Stimulated activated memory B cell treated with anti-CD40 and anti-IgM and Interleukin-4, amounts not matched to agents 10 μg/mL and 1 μg/mL and 100 μg/mL, for 72 hours (primary cell): Measurements from ENCODE around the gene TSC22D2.

Experiments
- ATAC-seq: fragments of 150-1000 bp; cut with Tn5 transposase; 2 replicates; pipeline ENCODE4 v1.10.0; 2021
- H3K27ac Mint-ChIP-seq: one replicate; pipeline ENCODE4 v1.8.0; 2022; ENCODE audit warnings: mild to moderate bottlenecking, mixed read lengths
- H3K27me3 Mint-ChIP-seq: one replicate; pipeline ENCODE4 v1.8.0; 2022; ENCODE audit warnings: mixed read lengths
- H3K36me3 Mint-ChIP-seq: one replicate; pipeline ENCODE4 v1.8.0; 2022; ENCODE audit warnings: mixed read lengths
- H3K4me1 Mint-ChIP-seq: one replicate; pipeline ENCODE4 v1.8.0; 2022; ENCODE audit warnings: mixed read lengths
- H3K4me3 Mint-ChIP-seq: one replicate; pipeline ENCODE4 v1.8.0; 2022; ENCODE audit warnings: mild to moderate bottlenecking, moderate library complexity, mixed read lengths
- H3K9me3 Mint-ChIP-seq: one replicate; pipeline ENCODE4 v1.8.0; 2022; ENCODE audit warnings: mixed read lengths

The TSC22D2 gene

DNA sequence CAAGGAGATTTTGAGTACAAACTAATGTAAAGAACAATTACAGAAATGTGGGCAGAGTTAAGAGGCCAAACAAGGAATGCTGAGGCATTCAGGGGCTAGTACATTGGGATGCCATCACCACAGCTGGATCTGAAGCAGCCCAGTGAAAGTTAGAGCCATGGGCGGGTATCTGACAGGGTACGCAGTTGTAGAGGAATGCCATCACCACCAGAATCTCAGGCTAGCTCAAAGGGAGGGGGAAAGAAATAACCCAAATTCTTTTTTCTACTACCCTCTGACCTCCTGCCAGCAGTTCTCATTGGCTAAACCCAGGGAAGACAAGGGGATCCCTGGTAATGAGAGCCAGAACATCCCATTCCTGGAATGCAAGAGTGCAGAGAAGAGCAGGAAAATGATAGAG, 9.0 kb upstream of the TSC22D2 start:
- H3K9me3 Mint-ChIP-seq = no peaks in the 10 kb centered on the region
- ATAC-seq = no peak
- no peak overlapping the region for H3K27ac Mint-ChIP-seq
- H3K27me3 Mint-ChIP-seq = no peaks in the 10 kb centered on the region
- no peaks in the 10 kb centered on the region for H3K4me1 Mint-ChIP-seq
- H3K36me3 Mint-ChIP-seq = no peaks in the 10 kb centered on the region
- no peak overlapping the region for H3K4me3 Mint-ChIP-seq

DNA sequence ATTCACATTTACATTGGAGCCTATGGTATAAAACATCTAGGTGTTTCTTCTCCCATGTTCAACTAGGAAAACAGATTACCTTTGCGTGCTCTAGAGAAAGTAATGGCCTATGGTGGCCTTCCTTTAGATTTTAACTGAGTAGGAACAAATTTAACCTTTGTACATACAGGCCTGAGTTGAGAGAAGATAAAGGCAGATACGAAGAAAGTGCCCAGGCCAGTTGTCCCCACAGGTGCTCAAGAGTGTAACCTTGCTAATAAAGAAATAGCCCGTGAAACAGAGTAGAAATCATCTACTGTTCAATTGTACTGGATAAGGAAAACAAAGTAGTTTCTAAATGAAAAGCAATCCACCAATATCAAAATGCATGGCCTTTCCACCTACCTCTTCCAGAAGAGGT, 6.8 kb upstream of the TSC22D2 start:
- ATAC-seq = no peak
- Mint-ChIP-seq H3K9me3 (no peaks in the 10 kb centered on the region), H3K27ac (no peak overlapping the region), H3K36me3 (no peaks in the 10 kb centered on the region), H3K4me1 (no peaks in the 10 kb centered on the region), H3K27me3 (no peaks in the 10 kb centered on the region), H3K4me3 (no peak overlapping the region)

DNA sequence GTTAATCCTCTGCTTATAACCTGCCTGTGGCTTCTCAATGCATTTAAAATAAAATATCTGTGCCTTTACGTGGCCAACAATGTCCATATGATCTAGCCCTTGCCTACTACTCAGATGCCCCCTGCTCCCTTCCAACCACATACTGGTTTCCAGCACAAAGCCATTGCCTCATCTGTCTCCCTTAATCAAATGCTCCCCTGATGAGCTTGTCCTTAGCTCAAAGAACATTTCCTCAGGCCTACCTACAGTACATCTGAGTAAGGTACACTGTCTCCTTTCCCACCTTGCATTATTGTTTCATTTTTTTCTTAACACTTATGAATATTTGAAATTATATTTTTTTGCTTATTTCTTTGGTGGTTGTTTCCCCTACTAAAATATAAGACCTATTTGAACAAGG, 5.9 kb upstream of the TSC22D2 start:
- no peaks in the 10 kb centered on the region for H3K36me3 Mint-ChIP-seq
- H3K4me3 Mint-ChIP-seq = no peak overlapping the region

DNA sequence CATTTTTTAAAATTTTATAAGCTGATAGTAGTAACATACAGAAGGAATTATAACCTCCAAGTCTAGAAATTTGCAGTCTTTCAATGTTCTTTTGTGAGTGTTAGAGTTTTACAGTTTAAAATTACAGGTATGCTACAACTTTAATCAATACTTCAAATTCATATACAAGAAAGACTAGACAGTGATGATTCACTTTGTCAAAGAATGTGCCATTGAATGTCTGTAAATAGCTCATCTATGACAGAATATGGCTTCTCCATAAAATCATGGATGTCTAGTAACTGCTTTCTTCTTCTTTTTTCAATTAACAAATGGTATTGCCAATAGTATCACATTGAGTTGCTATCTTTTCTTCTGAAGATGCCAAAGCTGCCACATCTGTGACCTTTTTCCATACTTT, 4.1 kb upstream of the TSC22D2 start:
- ATAC-seq = no peak
- H3K4me1 Mint-ChIP-seq = no peaks in the 10 kb centered on the region
- H3K27me3 Mint-ChIP-seq = no peaks in the 10 kb centered on the region
- H3K36me3 Mint-ChIP-seq = no peaks in the 10 kb centered on the region
- H3K4me3 Mint-ChIP-seq = no peak overlapping the region
- H3K27ac Mint-ChIP-seq = no peak overlapping the region
- H3K9me3 Mint-ChIP-seq = no peaks in the 10 kb centered on the region

More for the DNA sequence above, 5.9 kb upstream of the TSC22D2 start:
- Mint-ChIP-seq H3K4me1 (no peaks in the 10 kb centered on the region), H3K27me3 (no peaks in the 10 kb centered on the region), H3K9me3 (no peaks in the 10 kb centered on the region), H3K27ac (no peak overlapping the region)
- no peak for ATAC-seq

DNA sequence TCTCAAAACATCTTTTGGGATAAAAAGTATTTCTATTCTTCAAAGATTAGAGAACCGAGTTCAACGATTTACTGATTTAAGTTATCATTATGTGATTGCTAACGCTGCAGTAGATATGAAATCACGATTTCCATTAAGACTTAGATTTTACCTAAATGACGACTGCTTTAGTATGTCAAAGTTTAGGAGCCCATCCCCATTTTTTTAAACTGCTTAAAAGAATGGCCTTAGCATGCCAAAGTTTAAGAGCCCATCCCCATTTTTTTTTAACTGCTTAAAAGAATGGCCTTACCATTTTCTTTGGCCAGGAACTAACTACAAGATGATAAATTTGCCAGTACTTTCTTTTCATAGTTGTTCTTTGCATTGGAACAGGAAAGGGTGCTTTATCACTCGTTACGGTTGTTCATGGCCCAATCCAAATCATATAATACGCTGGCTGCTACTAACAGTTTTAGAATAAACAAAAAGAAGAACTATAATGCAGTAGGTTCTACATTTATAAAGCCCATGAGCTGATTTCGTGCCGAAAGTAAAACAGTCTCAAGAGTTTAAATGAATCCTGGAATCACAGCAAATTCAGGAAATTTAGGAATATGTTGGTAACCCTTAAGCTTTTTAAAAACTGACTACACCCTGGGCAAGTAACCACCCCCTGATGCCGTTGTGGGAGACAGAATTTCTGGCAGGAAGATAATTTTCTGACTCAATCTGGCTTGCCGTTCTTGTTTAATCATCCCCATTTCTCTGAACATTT, 869 bp upstream of the TSC22D2 start:
- Mint-ChIP-seq H3K36me3 (peaks cover 21% of the 10 kb centered on the region), H3K4me3 (peak overlapping the region; percentile 83), H3K4me1 (peaks cover 13% of the 10 kb centered on the region), H3K27me3 (no peaks in the 10 kb centered on the region), H3K9me3 (no peaks in the 10 kb centered on the region), H3K27ac (peak overlapping the region; percentile 95)
- ATAC-seq = no peak

GRCh38 chr3:150407808-150408220, 284 bp upstream of the TSC22D2 start:
- H3K36me3 Mint-ChIP-seq = peaks cover 27% of the 10 kb centered on the region
- H3K27me3 Mint-ChIP-seq = no peaks in the 10 kb centered on the region
- ATAC-seq = peak; percentile 0
- peaks cover 19% of the 10 kb centered on the region for H3K4me1 Mint-ChIP-seq
- peak overlapping the region; percentile 83 for H3K4me3 Mint-ChIP-seq
- H3K9me3 Mint-ChIP-seq = no peaks in the 10 kb centered on the region
- peak overlapping the region; percentile 95 for H3K27ac Mint-ChIP-seq

DNA sequence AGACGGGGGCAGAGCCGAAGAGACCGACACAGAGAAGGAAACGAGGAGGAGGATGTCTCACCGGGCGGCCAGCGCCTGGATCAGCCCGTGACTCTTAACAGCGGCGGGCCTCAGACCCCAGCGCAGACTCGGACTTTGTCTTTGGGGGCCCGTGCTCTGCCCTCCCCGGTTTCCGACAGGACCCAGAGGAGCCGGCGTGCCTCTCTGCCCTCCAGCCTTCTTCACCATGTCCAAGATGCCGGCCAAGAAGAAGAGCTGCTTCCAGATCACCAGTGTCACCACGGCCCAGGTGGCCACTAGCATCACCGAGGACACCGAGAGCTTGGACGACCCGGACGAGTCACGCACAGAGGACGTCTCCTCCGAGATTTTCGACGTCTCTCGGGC, 1.0 kb downstream of the TSC22D2 start:
- Mint-ChIP-seq H3K27ac (peak overlapping the region; percentile 95), H3K4me3 (peak overlapping the region; percentile 83), H3K36me3 (peaks cover 32% of the 10 kb centered on the region), H3K27me3 (no peaks in the 10 kb centered on the region), H3K9me3 (no peaks in the 10 kb centered on the region), H3K4me1 (peaks cover 26% of the 10 kb centered on the region)
- no peak for ATAC-seq

- Mint-ChIP-seq H3K4me3 (peak overlapping the region; percentile 83), H3K27me3 (no peaks in the 10 kb centered on the region), H3K9me3 (no peaks in the 10 kb centered on the region), H3K27ac (peak overlapping the region; percentile 95), H3K4me1 (peaks cover 29% of the 10 kb centered on the region), H3K36me3 (peaks cover 32% of the 10 kb centered on the region)
- ATAC-seq = peak; percentile 47
These were observed 1.6 kb downstream of the TSC22D2 start for GRCh38 chr3:150409512-150410310.

- no peaks in the 10 kb centered on the region for H3K9me3 Mint-ChIP-seq
- peak overlapping the region; percentile 95 for H3K27ac Mint-ChIP-seq
- H3K4me1 Mint-ChIP-seq = peaks cover 37% of the 10 kb centered on the region
- H3K36me3 Mint-ChIP-seq = peaks cover 40% of the 10 kb centered on the region
- H3K4me3 Mint-ChIP-seq = peak overlapping the region; percentile 83
- no peaks in the 10 kb centered on the region for H3K27me3 Mint-ChIP-seq
- ATAC-seq = no peak
These were observed 2.4 kb downstream of the TSC22D2 start for GRCh38 chr3:150410311-150411105.

DNA sequence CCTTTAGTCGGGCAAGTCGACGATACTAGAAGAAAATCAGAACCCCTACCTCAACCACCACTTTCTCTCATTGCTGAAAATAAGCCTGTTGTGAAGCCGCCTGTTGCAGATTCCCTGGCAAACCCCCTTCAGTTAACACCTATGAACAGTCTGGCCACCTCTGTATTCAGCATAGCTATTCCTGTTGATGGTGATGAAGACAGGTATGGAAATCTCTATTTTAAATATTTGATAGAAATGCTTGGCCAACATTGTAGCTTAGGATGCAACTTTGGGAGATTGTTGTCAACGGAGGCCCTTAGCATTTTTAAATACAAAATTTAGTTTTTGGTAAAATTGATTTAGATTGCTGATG, 3.0 kb downstream of the TSC22D2 start:
- H3K36me3 Mint-ChIP-seq = peaks cover 46% of the 10 kb centered on the region
- no peaks in the 10 kb centered on the region for H3K27me3 Mint-ChIP-seq
- peaks cover 43% of the 10 kb centered on the region for H3K4me1 Mint-ChIP-seq
- H3K9me3 Mint-ChIP-seq = no peaks in the 10 kb centered on the region
- peak overlapping the region; percentile 72 for H3K27ac Mint-ChIP-seq
- H3K4me3 Mint-ChIP-seq = peak overlapping the region; percentile 83
- no peak for ATAC-seq

DNA sequence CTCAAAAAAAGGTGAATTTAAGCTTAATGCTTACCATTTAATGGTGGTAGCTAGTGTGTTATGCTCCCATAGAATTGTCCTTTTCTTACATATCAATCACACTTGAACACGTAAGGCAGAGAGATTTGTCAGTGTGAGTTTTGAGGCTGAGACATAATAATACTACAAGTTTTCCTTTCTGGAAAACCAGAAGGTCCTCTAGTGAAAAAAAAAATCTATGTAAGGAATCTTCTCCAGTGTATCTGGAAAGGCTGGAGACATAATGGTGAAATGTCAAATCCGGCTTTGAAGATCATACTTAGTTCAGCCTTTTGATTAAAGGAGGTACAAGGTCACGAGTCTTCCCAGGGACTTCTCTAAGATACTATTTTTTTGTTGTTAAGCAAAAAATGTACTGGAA, 3.4 kb downstream of the TSC22D2 start:
- no peaks in the 10 kb centered on the region for H3K27me3 Mint-ChIP-seq
- H3K4me3 Mint-ChIP-seq = peak overlapping the region; percentile 83
- peak overlapping the region; percentile 72 for H3K27ac Mint-ChIP-seq
- H3K36me3 Mint-ChIP-seq = peaks cover 47% of the 10 kb centered on the region
- ATAC-seq = no peak
- peaks cover 44% of the 10 kb centered on the region for H3K4me1 Mint-ChIP-seq
- H3K9me3 Mint-ChIP-seq = no peaks in the 10 kb centered on the region

DNA sequence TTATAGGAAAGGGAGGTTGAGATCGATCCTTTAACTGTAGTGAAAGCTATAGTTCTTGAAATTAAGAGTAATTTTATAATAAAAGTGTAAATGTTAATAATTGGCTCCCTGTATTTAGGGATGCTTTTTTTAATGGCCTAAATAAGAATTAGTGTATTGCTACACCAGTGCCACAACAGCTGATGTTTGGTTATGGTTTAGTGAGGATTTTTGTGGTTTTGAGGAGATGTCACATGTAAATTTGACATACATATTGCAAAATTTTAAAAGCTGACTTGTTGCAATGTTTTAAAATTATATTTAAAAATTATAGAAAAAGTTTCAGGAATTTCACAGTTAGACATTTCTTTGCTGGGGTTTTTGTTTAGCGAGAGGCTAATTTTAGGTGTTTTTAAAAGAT, 3.9 kb downstream of the TSC22D2 start:
- Mint-ChIP-seq H3K4me1 (peaks cover 45% of the 10 kb centered on the region), H3K27me3 (no peaks in the 10 kb centered on the region), H3K9me3 (no peaks in the 10 kb centered on the region), H3K27ac (peak overlapping the region; percentile 3), H3K36me3 (peaks cover 47% of the 10 kb centered on the region), H3K4me3 (peak overlapping the region; percentile 83)
- ATAC-seq = no peak

DNA sequence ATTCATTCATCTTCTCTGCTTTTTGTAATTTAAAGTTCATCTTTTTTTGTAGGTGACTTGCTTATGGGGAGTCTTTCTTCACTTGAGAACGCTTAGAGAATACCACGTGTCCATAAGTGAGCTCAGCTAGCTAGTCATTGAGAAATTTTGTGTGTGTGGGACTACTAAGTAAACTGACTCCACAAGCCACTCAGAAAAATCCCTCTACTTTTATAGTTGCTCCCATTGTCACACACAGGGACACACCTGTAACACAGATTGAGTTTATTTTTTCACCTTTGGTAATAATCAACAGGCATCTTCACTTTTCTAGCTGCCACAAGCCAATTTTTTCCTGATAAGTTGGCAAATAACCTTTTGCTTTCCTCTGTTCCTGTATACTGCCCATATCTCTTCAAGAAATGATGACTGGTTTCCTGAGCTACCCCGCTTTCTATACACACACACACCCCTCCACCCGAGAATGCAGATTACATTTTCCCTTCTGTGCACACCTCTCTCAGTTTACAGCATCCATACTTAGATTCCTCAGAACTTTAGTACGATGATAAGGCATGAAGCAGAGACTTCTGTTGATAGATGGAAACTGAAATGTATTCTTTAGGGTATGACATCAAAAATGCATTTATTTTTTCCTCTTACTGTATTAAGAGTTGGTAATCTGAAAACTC, 4.6 kb downstream of the TSC22D2 start:
- Mint-ChIP-seq H3K36me3 (peaks cover 53% of the 10 kb centered on the region), H3K4me3 (peak overlapping the region; percentile 83), H3K4me1 (peaks cover 53% of the 10 kb centered on the region), H3K27ac (peak overlapping the region; percentile 3), H3K9me3 (no peaks in the 10 kb centered on the region), H3K27me3 (no peaks in the 10 kb centered on the region)
- no peak for ATAC-seq

GRCh38 chr3:150414258-150414657, 6.2 kb downstream of the TSC22D2 start:
- Mint-ChIP-seq H3K9me3 (no peaks in the 10 kb centered on the region), H3K27ac (no peak overlapping the region), H3K27me3 (no peaks in the 10 kb centered on the region), H3K4me1 (peaks cover 65% of the 10 kb centered on the region), H3K36me3 (peaks cover 56% of the 10 kb centered on the region), H3K4me3 (peak overlapping the region; percentile 50)
- ATAC-seq = no peak

GRCh38 chr3:150414959-150415358, 6.9 kb downstream of the TSC22D2 start:
- no peak for ATAC-seq
- H3K36me3 Mint-ChIP-seq = peaks cover 50% of the 10 kb centered on the region
- H3K27me3 Mint-ChIP-seq = no peaks in the 10 kb centered on the region
- H3K4me3 Mint-ChIP-seq = peak overlapping the region; percentile 50
- no peaks in the 10 kb centered on the region for H3K9me3 Mint-ChIP-seq
- peaks cover 72% of the 10 kb centered on the region for H3K4me1 Mint-ChIP-seq
- H3K27ac Mint-ChIP-seq = no peak overlapping the region
